A673 (cell line): Measurements from ENCODE around the gene DCLRE1A.

Experiments
- CTCF ChIP-seq: fragments of 300-800, 200-600 bp; sonication (generic); conservative IDR thresholded peaks from 2 replicates; pipeline ENCODE4 v1.5.1; 2017; ENCODE audit warnings: low read depth, mild to moderate bottlenecking, antibody characterized with exemption, low read length, moderate library complexity, mixed read lengths
- EZH2 ChIP-seq: fragments of 200-600 bp; sonication (generic); IDR thresholded peaks from 2 replicates; pipeline ENCODE4 v1.6.1; 2017; ENCODE audit warnings: borderline replicate concordance, low read depth, mild to moderate bottlenecking, mixed read lengths, antibody characterized with exemption, low read length; ENCODE audit not compliant: poor library complexity, severe bottlenecking

DNA sequence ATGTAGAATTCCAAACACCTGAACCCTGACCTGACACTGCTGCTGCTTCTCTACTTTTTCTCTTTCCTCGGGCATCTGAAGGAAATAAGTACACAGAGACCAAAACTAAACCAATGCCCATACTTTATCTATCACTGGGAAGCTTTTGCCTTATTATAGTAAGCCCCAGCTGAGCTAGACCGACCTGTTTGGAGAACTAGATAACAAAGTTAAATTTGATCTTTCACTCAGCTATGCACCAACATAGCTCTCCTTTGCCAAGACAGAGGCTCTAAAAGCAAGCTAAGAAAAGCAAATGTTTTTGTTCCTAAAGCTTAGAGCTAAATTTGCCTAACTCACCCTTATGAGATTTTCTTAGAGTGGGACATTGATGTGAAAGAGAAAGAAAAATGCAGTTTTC, 39.7 kb upstream of the DCLRE1A start:
- TF ChIP-seq CTCF (no peak), EZH2 (no peak)
